ENCODE results near the gene FOXRED1. TPM values are rescaled to one million over a fixed set of nuclear protein-coding genes. Genes with fewer than 3 reads are reported as not detected.

The FOXRED1 gene
- total and polyA plus RNA-seq, 2 of the 13 experiments (the other 11 are each of a cell fraction or from before 2014, with no cell fraction given) = 29.6 to 42.9 TPM

GRCh38 chr11:126268708-126269579 is at the start of gene FOXRED1, which contains the start of gene SRPRA (continued):
- TF ChIP-seq ZNF704 (CRISPR knock-in tag; IDR thresholded peaks at IDR 0.05; ENCODE audit: borderline replicate concordance) = no peak; the same call in 1 of the 2 replicates
- TF ChIP-seq ZFY (CRISPR knock-in tag; IDR thresholded peaks at IDR 0.05) = peak; percentile 94
- peak; percentile 76; the same call in 1 of the 2 replicates for TF ChIP-seq ATF5 (CRISPR knock-in tag; IDR thresholded peaks at IDR 0.05; ENCODE audit: low read depth)
- TF ChIP-seq HDAC6 (IDR thresholded peaks at IDR 0.05; ENCODE audit: low read depth, low read length) = no peak
- peak; percentile 89; the same call in 1 of the 2 replicates for TF ChIP-seq ZNF337 (CRISPR knock-in tag; IDR thresholded peaks at IDR 0.05; ENCODE audit: borderline replicate concordance, low read depth)
- no peak for TF ChIP-seq TBP (CRISPR knock-in tag; IDR thresholded peaks at IDR 0.05)
- no peak for TF ChIP-seq ZNF572 (CRISPR knock-in tag; IDR thresholded peaks at IDR 0.05)
- TF ChIP-seq, protein P1, sequence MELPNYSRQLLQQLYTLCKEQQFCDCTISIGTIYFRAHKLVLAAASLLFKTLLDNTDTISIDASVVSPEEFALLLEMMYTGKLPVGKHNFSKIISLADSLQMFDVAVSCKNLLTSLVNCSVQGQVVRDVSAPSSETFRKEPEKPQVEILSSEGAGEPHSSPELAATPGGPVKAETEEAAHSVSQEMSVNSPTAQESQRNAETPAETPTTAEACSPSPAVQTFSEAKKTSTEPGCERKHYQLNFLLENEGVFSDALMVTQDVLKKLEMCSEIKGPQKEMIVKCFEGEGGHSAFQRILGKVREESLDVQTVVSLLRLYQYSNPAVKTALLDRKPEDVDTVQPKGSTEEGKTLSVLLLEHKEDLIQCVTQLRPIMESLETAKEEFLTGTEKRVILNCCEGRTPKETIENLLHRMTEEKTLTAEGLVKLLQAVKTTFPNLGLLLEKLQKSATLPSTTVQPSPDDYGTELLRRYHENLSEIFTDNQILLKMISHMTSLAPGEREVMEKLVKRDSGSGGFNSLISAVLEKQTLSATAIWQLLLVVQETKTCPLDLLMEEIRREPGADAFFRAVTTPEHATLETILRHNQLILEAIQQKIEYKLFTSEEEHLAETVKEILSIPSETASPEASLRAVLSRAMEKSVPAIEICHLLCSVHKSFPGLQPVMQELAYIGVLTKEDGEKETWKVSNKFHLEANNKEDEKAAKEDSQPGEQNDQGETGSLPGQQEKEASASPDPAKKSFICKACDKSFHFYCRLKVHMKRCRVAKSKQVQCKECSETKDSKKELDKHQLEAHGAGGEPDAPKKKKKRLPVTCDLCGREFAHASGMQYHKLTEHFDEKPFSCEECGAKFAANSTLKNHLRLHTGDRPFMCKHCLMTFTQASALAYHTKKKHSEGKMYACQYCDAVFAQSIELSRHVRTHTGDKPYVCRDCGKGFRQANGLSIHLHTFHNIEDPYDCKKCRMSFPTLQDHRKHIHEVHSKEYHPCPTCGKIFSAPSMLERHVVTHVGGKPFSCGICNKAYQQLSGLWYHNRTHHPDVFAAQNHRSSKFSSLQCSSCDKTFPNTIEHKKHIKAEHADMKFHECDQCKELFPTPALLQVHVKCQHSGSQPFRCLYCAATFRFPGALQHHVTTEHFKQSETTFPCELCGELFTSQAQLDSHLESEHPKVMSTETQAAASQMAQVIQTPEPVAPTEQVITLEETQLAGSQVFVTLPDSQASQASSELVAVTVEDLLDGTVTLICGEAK (IDR thresholded peaks at IDR 0.05) = peak; percentile 73
- TF ChIP-seq, protein P1 (CRISPR knock-in tag; IDR thresholded peaks at IDR 0.05) = peak; percentile 68; the same call in 1 of the 2 replicates
- no peak for TF ChIP-seq RELA (CRISPR knock-in tag; IDR thresholded peaks at IDR 0.05)
- TF ChIP-seq SATB2 (CRISPR knock-in tag; IDR thresholded peaks at IDR 0.05) = peak; percentile 74; the same call in 1 of the 2 replicates
- no peak for TF ChIP-seq THYN1 (CRISPR knock-in tag; IDR thresholded peaks at IDR 0.05; ENCODE audit: borderline replicate concordance, low read depth)
- TF ChIP-seq ZNF280B (CRISPR knock-in tag; IDR thresholded peaks at IDR 0.05; ENCODE audit: borderline replicate concordance) = no peak
- no peak for TF ChIP-seq CENPT (CRISPR knock-in tag; IDR thresholded peaks at IDR 0.05; ENCODE audit: low read depth)
- TF ChIP-seq RBAK (CRISPR knock-in tag; IDR thresholded peaks at IDR 0.05) = no peak
- no peak for TF ChIP-seq FOXC1 (CRISPR knock-in tag; IDR thresholded peaks at IDR 0.05; ENCODE audit: borderline replicate concordance)

Data from HepG2 (cell line).